ENCODE results near the gene RPRD1B.
"Not testable (repeated sequence)": the region's sequence is repeated elsewhere in the genome, so short reads cannot be mapped to it uniquely, and the experiment has no call there.

The RPRD1B gene

GRCh38 chr20:38008233-38008944 lies 25.2 kb upstream of the RPRD1B start:
- H3K79me2 ChIP-seq (ENCODE audit: insufficient read depth, low read length), result peaks cover 62% of the 10 kb centered on the region
- H4K20me1 ChIP-seq (ENCODE audit: insufficient read depth, low read length), result peaks cover 61% of the 10 kb centered on the region; the same call in 1 of the 2 replicates
- no peak for ATAC-seq (ENCODE audit: insufficient read depth, low read depth)
- no peak for DNase-seq
- no peak overlapping the region for H3K27ac ChIP-seq (ENCODE audit: low read length)
- H3K9me3 ChIP-seq (ENCODE audit: insufficient read depth, low read length, severe bottlenecking), result no peaks in the 10 kb centered on the region
- peaks cover 88% of the 10 kb centered on the region for H3K36me3 ChIP-seq (ENCODE audit: insufficient read depth, low read length)
- no peak overlapping the region for H3K4me3 ChIP-seq (ENCODE audit: low read depth in 1 of 2, low read length in 2 of 2)
- H2AFZ ChIP-seq (ENCODE audit: low read depth, low read length), result no peak overlapping the region
- no peak overlapping the region for H3K4me2 ChIP-seq (ENCODE audit: insufficient read depth, low read length)
- H3K4me1 ChIP-seq (ENCODE audit: insufficient read depth, low read length), result no peaks in the 10 kb centered on the region
- no peaks in the 10 kb centered on the region for H3K27me3 ChIP-seq (ENCODE audit: insufficient read depth, low read length, poor library complexity)
- TF ChIP-seq EZH2 (IDR thresholded peaks at IDR 0.05; ENCODE audit: borderline replicate concordance, low read depth, low read length, severe bottlenecking), result no peak
- TF ChIP-seq CTCF (IDR thresholded peaks at IDR 0.05; ENCODE audit: borderline replicate concordance, extremely low read depth, low read length, poor library complexity, severe bottlenecking), result no peak
- no peak overlapping the region for H3K9ac ChIP-seq (ENCODE audit: low read depth, low read length)

GRCh38 chr20:38009416-38009815 lies 24.1 kb upstream of the RPRD1B start:
- ATAC-seq (ENCODE audit: insufficient read depth, low read depth); H3K9ac ChIP-seq (ENCODE audit: low read depth, low read length); H3K27me3 ChIP-seq (ENCODE audit: insufficient read depth, low read length, poor library complexity); H3K4me2 ChIP-seq (ENCODE audit: insufficient read depth, low read length); H3K9me3 ChIP-seq (ENCODE audit: insufficient read depth, low read length, severe bottlenecking); DNase-seq; H2AFZ ChIP-seq (ENCODE audit: low read depth, low read length); H3K4me1 ChIP-seq (ENCODE audit: insufficient read depth, low read length); H3K27ac ChIP-seq (ENCODE audit: low read length); H3K4me3 ChIP-seq (ENCODE audit: low read depth in 1 of 2, low read length in 2 of 2): not testable (repeated sequence)
- Histone ChIP-seq H4K20me1 (ENCODE audit: insufficient read depth, low read length) (peaks cover 69% of the 10 kb centered on the region; the same call in 1 of the 2 replicates), H3K36me3 (ENCODE audit: insufficient read depth, low read length) (peaks cover 90% of the 10 kb centered on the region), H3K79me2 (ENCODE audit: insufficient read depth, low read length) (peaks cover 72% of the 10 kb centered on the region)

- Histone ChIP-seq H2AFZ (ENCODE audit: low read depth, low read length) (no peak overlapping the region), H3K4me2 (ENCODE audit: insufficient read depth, low read length) (no peak overlapping the region), H3K9ac (ENCODE audit: low read depth, low read length) (no peak overlapping the region), H3K79me2 (ENCODE audit: insufficient read depth, low read length) (peaks cover 90% of the 10 kb centered on the region), H3K36me3 (ENCODE audit: insufficient read depth, low read length) (peaks cover 90% of the 10 kb centered on the region), H4K20me1 (ENCODE audit: insufficient read depth, low read length) (peaks cover 83% of the 10 kb centered on the region; the same call in 1 of the 2 replicates), H3K4me3 (ENCODE audit: low read depth in 1 of 2, low read length in 2 of 2) (no peak overlapping the region), H3K27ac (ENCODE audit: low read length) (no peak overlapping the region), H3K27me3 (ENCODE audit: insufficient read depth, low read length, poor library complexity) (no peaks in the 10 kb centered on the region), H3K9me3 (ENCODE audit: insufficient read depth, low read length, severe bottlenecking) (no peaks in the 10 kb centered on the region), H3K4me1 (ENCODE audit: insufficient read depth, low read length) (no peaks in the 10 kb centered on the region)
- TF ChIP-seq CTCF (IDR thresholded peaks at IDR 0.05; ENCODE audit: borderline replicate concordance, extremely low read depth, low read length, poor library complexity, severe bottlenecking), result no peak
- ATAC-seq (ENCODE audit: insufficient read depth, low read depth) (no peak), DNase-seq (no peak)
These were observed 21.9 kb upstream of the RPRD1B start for GRCh38 chr20:38011696-38012095.

GRCh38 chr20:38012332-38012731 lies 21.2 kb upstream of the RPRD1B start:
- no peak overlapping the region for H3K9ac ChIP-seq (ENCODE audit: low read depth, low read length)
- H3K79me2 ChIP-seq (ENCODE audit: insufficient read depth, low read length), result peaks cover 92% of the 10 kb centered on the region
- H3K4me3 ChIP-seq (ENCODE audit: low read depth in 1 of 2, low read length in 2 of 2), result no peak overlapping the region
- ATAC-seq (ENCODE audit: insufficient read depth, low read depth) (no peak), DNase-seq (no peak)
- H4K20me1 ChIP-seq (ENCODE audit: insufficient read depth, low read length), result peaks cover 82% of the 10 kb centered on the region; the same call in 1 of the 2 replicates
- H3K27ac ChIP-seq (ENCODE audit: low read length), result no peak overlapping the region
- no peaks in the 10 kb centered on the region for H3K27me3 ChIP-seq (ENCODE audit: insufficient read depth, low read length, poor library complexity)
- no peaks in the 10 kb centered on the region for H3K9me3 ChIP-seq (ENCODE audit: insufficient read depth, low read length, severe bottlenecking)
- H3K4me1 ChIP-seq (ENCODE audit: insufficient read depth, low read length), result no peaks in the 10 kb centered on the region
- H3K4me2 ChIP-seq (ENCODE audit: insufficient read depth, low read length), result no peak overlapping the region
- H3K36me3 ChIP-seq (ENCODE audit: insufficient read depth, low read length), result peaks cover 90% of the 10 kb centered on the region
- H2AFZ ChIP-seq (ENCODE audit: low read depth, low read length), result no peak overlapping the region
- TF ChIP-seq EZH2 (IDR thresholded peaks at IDR 0.05; ENCODE audit: borderline replicate concordance, low read depth, low read length, severe bottlenecking) (no peak), CTCF (IDR thresholded peaks at IDR 0.05; ENCODE audit: borderline replicate concordance, extremely low read depth, low read length, poor library complexity, severe bottlenecking) (no peak)

Measured in DND-41 (cell line).